ENCODE measurements around the gene FNTB.

Gene FNTB, protein sequence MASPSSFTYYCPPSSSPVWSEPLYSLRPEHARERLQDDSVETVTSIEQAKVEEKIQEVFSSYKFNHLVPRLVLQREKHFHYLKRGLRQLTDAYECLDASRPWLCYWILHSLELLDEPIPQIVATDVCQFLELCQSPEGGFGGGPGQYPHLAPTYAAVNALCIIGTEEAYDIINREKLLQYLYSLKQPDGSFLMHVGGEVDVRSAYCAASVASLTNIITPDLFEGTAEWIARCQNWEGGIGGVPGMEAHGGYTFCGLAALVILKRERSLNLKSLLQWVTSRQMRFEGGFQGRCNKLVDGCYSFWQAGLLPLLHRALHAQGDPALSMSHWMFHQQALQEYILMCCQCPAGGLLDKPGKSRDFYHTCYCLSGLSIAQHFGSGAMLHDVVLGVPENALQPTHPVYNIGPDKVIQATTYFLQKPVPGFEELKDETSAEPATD

GRCh38 chr14:64986648-64987437 is at the start of gene FNTB:
FNTB (plus strand) TSS chr14:64986895; CDS start chr14:64986954, 59 bp downstream.
- DNase-seq: peak; percentile 98

DNA sequence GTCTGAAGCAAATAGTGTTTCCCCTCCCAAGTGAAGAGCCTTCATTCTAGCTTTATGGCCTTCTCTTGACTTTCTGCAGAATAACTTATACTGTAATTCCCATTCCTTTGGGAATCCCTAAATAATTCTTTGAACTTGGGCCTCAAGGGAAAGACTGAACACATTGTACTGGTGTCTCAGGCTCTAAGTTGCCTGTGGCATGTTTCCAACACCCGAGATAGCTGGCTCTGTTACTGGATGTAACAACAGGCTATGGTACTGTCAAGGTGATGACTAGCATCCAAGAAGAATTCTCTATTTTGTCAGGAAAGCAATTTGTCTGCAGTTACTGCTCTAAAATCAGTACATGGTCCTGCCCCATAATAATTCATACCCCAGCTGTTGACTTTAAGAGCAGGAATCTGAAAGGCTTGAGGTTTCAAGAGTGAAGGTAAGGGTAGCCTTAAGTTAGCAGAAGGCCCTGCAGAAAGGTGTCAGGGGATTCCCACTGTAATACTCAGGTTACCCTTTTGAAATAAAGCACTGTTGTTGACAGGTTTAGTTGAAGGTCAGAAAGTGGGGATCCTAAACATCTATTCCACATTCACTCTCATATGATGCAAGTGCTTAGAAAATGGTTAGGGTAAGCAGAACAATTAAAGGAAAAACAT is 49.4 kb upstream of the FNTB start:
- no peak for DNase-seq

GRCh38 chr14:64937821-64938193 is 48.9 kb upstream of the FNTB start:
- DNase-seq: no peak

DNA sequence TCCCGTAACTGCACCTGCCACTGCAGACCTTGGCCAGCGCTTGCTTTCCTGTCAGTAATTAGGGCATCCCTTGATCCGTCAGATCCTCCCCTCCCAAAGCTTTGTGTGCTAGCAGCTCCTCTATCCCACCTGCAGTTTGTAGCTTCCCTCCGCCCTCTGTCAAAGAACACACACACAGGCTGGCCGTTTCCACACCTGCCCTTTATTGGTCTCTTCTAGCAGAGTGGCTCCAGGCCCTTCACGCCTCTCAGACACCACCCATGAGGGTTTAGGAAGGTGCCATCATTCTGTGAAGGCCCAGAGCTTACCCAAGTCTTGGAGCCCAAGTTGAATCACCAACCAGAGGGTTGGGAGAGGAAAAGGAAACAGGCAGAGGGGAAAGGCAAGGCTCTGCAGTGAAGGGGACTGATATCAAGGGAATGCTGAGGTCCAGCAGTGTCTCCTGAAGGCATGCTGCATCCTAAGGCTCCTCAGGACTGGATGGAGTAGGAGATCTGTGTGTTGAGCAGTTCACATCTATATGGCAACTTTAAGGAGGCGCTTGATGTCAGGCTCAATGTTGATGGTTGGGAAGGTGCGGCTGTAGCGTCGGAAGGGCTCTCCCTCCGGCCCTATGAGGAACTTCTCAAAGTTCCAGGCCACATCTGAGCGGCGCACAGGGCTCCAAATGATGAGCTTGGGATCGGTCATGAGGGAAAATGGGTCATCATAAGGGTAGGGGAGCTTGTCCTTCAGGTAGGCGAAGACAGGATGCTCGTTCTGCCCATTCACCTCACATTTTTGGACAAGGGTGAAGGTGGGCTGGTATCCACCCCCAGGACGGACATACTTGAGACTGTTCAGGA is 47.5 kb upstream of the FNTB start:
- no peak for DNase-seq

DNA sequence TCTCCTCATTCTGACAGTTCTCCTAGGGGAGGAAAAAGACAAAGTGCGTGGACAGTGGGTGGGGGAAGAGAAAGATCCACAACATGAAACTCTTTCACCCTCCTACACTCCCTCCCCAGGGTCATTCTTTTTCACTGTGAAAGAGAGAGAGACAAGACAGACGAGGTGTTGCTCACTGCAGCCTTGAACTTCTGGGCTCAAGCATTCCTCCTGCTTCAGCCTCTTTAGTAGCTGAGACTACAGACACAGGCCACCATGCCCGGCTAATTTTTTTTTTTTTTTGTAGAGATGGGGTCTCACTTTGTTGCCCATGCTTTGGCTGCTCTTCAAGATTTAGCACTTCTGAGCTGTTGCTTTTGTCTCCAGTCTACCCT is 46.9 kb upstream of the FNTB start:
- DNase-seq: no peak

DNA sequence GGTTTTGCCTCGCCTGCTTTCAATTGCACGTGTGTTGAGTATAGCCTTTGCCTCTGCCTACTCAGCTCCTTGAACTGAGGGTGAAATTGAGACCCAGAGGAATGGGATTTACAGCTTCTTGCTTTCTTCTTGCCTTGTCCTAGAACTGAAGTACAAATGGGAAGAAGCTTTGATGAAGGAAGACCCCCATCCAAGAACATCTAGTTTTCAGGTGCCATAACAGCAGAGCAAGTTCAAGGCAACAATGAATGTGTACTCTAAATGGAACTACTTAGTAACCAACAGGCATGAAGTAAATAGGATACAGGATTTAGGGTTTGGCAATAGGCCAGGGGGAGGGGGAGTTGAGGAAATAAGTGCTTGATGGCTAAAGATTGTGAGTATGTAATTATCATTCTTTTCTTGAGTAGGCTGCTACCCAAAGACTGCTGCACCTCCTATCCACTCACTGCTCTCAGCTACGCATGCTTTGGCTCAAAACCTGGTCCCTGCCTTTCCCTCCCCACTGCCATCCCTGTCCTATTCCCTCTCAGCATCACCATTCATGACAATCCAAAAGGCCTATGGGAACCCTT is 46.3 kb upstream of the FNTB start:
- no peak for DNase-seq

DNA sequence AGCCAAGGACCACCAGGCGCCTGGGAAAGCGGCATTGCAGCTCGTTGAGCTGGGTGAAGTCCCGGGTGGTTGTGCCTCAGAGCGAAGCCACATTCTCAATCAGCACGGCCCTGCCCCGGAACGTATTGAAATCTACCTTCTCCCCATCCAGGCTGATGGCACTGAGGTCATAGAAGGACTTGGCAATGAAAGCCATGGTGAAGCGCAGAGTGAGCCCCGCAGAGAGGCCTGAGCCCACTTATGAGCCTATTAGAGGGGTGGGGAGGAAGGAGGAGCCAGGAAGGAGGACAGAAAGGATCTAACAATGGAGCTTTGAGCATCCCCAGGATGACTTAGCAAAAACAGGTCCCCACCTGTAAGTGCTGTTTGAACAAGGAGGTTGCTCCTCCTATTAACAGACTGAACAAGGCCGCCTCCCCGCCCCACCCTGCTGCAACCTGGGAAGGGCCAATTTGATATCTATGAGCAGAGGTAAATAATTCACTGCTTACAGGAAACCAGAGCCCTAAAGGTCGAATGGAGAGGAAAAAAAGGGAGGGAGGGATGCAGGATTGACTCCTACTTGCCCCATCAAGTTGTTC is 44.1 kb upstream of the FNTB start, which contains the start of gene GPX2:
GPX2 (minus strand) TSS at position 215 of the 581 bp plus-strand sequence; CDS start at position 196, 19 bp downstream.
- no peak for DNase-seq

DNA sequence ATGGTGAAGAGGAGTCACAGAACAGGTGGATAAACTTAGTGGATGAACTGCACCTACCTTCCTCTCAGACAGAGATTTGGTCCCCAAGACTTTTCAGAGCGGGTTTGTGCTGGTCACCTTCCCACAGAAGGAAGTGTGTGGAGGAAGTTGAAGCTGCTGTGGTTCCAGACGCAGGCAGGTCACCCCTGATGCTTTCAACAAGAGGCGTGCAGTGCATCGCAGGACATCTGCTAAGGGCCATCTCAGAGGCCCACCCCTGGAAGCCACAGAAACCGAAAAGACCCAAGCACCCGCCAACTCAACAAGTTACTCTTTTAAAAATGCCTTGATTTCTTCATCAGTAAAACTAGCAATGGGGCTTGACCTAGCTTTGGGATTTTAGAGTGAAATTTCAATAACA is 43.1 kb upstream of the FNTB start:
- no peak for DNase-seq

DNA sequence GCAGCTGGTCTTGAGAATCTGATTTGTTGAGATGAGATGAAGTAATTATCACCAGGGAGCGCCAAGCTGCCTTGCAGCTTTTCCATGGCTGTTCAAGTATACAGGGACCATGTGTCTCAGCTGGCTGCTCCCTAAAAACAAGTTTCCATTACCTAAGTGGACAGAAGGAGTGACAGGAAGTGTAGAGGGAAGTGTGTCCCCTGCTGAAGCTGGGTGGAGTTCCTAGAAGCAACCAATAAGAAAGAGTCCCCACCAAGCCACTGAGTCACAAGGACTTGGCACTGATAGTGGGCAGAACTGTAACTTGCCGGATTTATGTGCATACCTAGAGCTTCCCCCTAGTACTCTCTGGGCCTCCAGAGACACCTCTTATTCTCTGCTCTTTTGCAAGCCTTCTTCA is 42.7 kb upstream of the FNTB start:
- DNase-seq: no peak

DNA sequence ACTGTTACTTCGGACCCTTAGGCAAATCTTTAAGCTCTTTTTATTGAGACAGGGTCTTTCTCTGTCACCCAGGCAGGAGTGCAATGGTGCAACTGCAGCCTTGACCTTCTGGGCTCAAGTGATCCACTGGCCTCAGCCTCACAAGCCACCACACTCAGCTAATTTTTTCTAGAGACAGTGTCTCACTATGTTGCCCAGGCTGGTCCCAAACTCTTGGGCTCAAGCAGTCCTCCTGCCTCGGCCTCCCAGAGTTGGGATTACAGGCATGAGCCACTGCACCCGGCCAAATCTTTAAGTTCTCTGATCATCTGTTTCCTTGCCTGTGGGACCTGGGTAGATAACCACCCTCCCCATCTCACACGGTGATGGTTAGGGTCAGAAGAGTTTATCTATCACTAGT is 41.8 kb upstream of the FNTB start:
- no peak for DNase-seq

GRCh38 chr14:64945431-64946178 is 41.1 kb upstream of the FNTB start:
- no peak for DNase-seq

GRCh38 chr14:64946310-64947045 is 40.2 kb upstream of the FNTB start:
- DNase-seq: no peak

DNA sequence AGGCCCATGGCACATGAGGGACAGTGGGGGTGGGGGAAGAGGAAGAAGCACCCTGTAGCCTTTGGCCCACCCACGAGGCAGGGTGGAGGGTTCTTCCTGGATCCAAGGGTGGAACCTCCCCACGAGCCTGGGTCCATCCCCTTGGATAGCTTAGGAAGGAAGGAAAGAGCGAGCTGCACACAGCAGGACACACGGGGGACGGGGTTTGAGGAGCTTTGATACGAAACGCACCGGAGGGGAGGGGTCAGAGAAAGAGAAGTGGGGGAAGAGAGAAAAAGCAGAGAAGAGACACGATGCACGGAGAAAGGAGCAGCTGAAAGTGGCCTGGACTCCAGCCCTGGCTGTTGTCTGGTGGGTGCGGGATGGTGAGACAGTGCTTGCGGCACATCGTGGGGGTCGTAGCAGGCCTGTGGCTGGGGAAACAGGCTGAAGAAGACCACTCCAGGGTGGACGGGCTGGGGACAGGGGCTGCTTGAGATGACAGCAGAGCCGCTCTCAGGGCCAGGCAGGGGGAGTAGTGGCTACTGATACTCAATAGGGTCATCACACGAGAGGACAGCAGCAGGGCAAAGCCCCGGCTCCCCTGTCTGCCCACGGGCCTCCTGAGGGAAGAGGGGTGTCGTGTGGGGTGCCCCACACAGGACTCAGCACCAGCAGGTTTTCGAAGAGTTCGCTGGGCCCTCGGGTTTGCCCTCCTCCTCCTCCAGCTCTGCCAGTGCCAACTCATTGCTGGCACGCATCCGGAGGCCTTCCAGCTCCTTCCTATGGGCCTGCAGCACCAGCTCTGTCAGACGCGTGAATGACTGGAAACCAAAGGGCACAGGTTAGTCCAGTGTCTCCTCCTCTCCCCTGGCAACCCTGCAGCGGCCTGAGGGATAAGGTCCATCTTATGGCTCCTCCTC is 38.7 kb upstream of the FNTB start:
- DNase-seq: no peak

GRCh38 chr14:64948612-64949210 is 38.0 kb upstream of the FNTB start:
- no peak for DNase-seq

- no peak for DNase-seq
Measured at GRCh38 chr14:64950889-64951288, 35.8 kb upstream of the FNTB start.

- no peak for DNase-seq
Measured at GRCh38 chr14:64951291-64951690, 35.4 kb upstream of the FNTB start.

DNA sequence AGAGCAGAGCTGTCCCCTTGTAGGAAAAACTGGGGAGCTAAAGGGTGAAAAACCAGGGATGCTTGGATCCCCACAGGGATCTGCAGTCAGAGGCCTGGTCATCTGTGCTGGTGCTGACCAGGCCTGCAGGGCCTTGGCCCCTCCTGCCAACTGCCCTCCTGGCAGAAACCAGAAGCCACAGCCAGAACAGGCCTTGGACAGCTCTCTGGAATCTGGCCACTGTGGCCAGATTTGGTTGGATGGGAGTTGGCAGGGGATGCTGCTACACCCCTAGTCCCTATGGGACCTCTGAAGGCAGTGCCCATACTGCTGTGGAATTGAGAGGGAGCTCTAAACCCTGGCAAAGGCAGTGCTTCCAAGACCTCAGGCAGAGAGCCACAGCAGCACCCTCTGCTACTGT is 35.0 kb upstream of the FNTB start:
- DNase-seq: no peak

GRCh38 chr14:64952598-64953309 is 33.9 kb upstream of the FNTB start:
- DNase-seq: no peak

Data from femur (tissue), 1 donor.